OCI-M1 (cell line): ENCODE results near the gene MACROH2A1.

Experiments
- DNase-seq: peaks from one replicate; lab custom pipeline; 2025; lab: John Stamatoyannopoulos, UW

Gene MACROH2A1

GRCh38 chr5:135396459-135397055, 2.5 kb downstream of the MACROH2A1 start:
- no peak for DNase-seq

- peak; percentile 36 for DNase-seq
Measured at GRCh38 chr5:135395866-135396265, 3.2 kb downstream of the MACROH2A1 start.

- peak; percentile 36 for DNase-seq
Measured at GRCh38 chr5:135395451-135395850, 3.6 kb downstream of the MACROH2A1 start.

GRCh38 chr5:135394095-135394494, 4.9 kb downstream of the MACROH2A1 start:
- DNase-seq = no peak

DNA sequence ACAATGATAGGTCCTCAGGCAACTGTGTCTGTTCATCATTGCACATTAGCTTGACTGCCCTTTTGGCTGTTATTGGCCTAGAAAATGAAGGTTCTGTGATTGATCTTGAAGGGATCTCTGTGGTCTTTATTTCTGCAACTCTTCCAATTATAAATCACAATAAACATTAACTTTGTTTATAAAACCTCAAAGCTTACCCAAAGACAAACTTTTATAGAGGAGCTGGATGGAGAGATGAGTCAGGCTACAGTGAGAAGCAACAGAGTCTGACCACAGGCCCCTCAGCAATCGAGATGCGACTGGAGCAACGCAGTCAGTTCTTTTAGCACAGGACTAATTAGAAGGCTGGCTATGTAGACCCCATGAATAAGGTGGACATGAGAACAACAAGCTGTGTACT, 5.3 kb downstream of the MACROH2A1 start:
- no peak for DNase-seq

DNA sequence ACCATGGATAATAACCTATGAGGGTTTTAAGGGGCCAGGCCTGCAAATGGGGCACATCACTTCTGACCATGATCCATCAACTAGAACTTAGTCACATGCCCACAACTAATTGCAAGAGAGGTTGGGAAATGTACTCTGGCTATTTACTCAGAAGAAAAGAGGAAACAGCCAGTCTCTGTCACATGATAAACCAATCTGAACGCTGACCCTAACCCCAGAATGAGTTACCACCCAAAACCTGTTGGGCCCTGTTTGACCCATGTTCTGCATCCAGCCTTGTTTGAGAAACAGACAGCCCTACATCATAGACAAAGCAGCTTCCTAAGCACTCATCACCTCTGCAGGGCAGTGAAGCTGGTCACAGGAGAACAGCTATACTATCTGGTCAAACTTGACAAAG, 5.8 kb downstream of the MACROH2A1 start:
- DNase-seq = peak; percentile 75

DNA sequence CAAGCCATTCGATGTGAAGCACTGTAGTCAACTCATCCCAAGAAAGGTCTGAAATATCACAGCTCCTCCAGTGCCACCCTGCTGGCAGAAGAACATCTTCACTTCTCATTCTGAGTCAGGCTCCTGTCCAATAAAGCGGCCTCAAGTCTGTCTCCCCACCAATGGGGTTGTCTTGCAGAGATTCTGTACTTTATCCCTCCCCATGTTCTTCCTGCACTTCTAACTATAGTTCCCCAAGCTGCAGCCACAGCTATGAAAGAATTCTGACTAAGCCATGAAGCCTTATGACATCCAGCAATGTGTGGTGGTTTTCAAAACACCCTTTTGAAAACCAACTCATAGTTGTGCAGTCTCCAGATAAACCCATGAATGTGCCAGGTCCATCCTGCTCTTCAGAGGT, 6.8 kb downstream of the MACROH2A1 start:
- no peak for DNase-seq

- DNase-seq = no peak
Measured at GRCh38 chr5:135391869-135392255, 7.2 kb downstream of the MACROH2A1 start.

- no peak for DNase-seq
Measured at GRCh38 chr5:135391116-135391868, 7.7 kb downstream of the MACROH2A1 start.

GRCh38 chr5:135388860-135389435, 10.1 kb downstream of the MACROH2A1 start:
- no peak for DNase-seq

DNA sequence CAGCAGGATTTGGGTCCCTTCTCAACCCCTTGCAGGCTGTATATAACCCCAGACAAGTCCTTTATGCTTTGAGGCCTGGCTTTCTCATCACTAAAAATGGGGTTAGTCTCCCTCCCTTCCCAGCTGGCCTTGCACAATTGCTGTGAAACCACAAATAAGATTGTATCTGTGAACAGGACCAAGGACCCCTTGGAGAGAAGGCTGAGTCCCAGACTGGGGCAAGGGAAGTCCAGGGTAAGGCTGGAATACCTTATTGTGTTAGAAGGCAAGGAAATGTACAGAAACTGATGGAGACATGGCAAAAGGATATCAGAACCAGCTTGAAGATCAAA, 11.4 kb downstream of the MACROH2A1 start:
- DNase-seq = peak; percentile 33

DNA sequence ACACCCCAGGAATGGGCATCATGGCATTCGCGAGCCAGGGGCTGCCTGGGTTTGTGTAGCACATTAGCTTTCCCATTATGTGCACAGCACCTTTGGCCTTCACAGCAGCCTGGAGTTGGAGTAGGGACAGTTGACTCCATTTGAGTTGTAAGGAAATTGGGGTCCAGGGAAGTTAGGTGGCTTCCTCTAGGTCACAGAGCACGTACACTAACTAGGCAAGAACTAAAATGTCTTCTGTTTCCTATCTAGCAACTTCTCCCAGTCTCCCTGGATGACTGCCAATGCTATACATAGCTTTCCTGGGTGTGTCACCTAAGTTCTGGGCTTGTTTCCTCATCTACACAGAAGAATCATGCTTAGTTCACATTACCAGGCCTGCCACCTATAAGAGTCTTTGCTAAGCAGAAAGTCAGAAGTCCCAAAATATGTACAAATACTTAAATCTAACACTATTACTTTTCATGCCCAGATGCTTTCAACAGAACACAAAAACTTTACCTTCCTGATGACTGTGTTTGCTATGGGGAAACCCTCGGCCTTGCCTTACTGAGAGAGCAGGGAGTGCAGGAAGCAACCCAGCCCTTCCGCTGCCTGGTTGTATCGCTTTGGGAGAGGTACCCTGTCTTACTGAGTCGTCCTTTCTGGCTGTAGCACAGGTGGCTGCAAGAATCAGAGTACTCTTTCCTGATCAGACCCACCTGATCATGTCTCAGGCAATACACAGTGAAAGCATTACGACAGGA, 12.0 kb downstream of the MACROH2A1 start:
- peak; percentile 82 for DNase-seq

DNA sequence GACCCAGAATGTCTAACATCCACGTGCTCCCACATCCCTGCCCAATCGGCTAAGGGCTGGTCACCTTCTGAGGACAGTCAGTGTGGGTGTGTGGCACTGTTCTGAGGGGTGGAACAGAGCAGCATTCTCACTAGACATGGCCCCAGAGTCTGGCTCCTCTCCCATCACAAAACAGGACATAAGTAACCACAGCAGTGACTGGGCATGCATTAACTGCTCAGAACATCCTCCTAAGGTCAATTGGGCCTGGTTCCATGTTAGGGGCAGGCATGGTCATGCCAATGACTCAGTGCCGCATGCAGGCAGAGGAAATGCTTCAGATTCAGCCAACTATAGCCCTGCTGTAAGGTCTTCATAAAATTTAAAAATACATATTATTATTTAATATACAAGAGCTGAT, 12.9 kb downstream of the MACROH2A1 start:
- DNase-seq = no peak

DNA sequence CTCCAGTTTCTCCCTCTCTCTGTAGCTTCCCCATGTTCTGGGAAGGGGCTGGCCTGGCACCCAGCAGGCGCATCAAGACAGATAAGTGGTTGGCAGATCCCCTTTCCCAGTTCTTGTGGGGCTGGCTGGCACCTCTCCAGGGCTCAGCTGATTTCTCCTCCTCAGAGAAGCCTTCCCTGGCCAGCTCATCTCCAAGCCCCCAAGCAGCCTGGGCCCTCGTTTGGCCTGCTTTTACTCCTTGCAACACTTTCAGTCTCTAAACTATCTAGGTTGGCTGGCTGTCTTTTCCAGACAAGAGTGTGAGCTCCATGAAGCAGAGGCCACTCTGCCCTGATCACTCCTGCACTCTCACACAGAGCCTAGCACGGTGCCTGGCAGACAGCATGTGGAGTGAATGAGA, 13.5 kb downstream of the MACROH2A1 start:
- no peak for DNase-seq

DNA sequence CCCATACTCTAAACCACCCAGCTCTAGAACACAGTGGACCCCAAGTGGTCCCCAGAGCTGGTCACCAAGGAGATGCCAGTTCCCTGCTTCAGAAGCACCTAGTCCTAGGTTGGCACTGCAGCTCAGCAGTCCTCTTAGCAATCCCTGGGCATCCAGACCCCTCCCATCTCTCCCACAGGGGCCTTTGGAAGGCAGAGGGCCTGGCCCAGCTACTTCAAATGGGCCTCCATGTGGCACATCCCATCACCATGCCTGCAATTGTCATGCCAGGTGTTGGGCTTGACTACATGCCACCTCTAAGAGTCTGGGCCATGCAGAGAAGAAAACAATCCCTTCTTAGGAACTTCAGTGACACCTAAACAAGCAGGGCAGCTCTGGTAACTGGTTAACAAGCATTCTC, 14.1 kb downstream of the MACROH2A1 start:
- no peak for DNase-seq

- DNase-seq = no peak
Measured at GRCh38 chr5:135383803-135384495, 15.1 kb downstream of the MACROH2A1 start.

- DNase-seq = no peak
Measured at GRCh38 chr5:135382981-135383380, 16.1 kb downstream of the MACROH2A1 start.

- DNase-seq = peak; percentile 67
Measured at GRCh38 chr5:135382106-135382790, 16.8 kb downstream of the MACROH2A1 start.

DNA sequence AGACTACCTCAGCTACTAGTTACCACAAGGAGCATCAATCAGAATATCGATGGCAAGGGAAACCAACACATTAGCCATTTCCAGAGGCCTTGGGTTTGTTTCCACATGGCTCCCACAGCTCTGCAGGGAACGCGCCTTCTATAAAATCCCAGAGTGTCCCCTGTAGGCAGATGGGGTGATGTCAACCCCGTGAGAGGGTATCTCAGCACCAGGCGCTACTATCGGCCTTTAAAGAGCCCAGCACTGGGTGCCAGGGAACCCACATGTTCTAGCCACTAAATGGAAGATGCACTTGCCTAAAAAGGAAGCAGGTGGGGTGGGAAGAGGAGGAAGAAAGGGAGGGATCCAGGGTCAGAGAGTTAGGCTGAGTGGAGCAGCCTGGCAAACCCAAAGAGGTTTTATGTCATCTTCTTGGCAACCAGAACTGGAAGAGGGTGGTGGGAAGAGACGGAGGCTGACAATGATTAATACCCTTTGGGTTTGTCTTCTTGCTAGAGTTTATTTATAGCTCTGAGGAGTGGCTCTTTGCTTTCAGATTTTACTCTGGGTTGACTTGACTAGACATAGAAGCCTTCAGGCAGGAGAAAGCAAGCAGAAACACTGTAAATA, 19.9 kb downstream of the MACROH2A1 start:
- DNase-seq = no peak

GRCh38 chr5:135377751-135378680, 21.0 kb downstream of the MACROH2A1 start:
- no peak for DNase-seq
